DLD1 (cell line): ENCODE measurements around the gene TICRR.
"Not testable (repeated sequence)": the region's sequence is repeated elsewhere in the genome, so short reads cannot be mapped to it uniquely, and the experiment has no call there.

Experiments
- in situ Hi-C: cut with HindIII; loops from 2 replicates; pipeline ENCODE4 v1.10.0; 2017; ENCODE audit warnings: low sequenced_read_pairs

Gene TICRR

GRCh38 chr15:89566621-89567294 lies 8.5 kb upstream of the TICRR start:
- in situ Hi-C loops: no loop called here

GRCh38 chr15:89569090-89569745 lies 6.1 kb upstream of the TICRR start:
- in situ Hi-C loops: no loop called here

- in situ Hi-C loops: no loop called here
These were observed 567 bp downstream of the TICRR start for GRCh38 chr15:89575656-89576416.

- in situ Hi-C loops: no loop called here
These were observed 1.1 kb downstream of the TICRR start for GRCh38 chr15:89576417-89576773.

GRCh38 chr15:89577776-89578115 lies 2.5 kb downstream of the TICRR start:
- in situ Hi-C loops: no loop called here

GRCh38 chr15:89578146-89578545 lies 2.9 kb downstream of the TICRR start:
- in situ Hi-C loops: no loop called here

- in situ Hi-C loops: not testable (repeated sequence)
These were observed 5.5 kb downstream of the TICRR start for GRCh38 chr15:89580747-89581146.

- in situ Hi-C loops: no loop called here
These were observed 11.4 kb downstream of the TICRR start for GRCh38 chr15:89586651-89587050.

GRCh38 chr15:89587955-89588354 lies 12.7 kb downstream of the TICRR start:
- in situ Hi-C loops: no loop called here

GRCh38 chr15:89591834-89592233 lies 16.6 kb downstream of the TICRR start:
- in situ Hi-C loops: no loop called here

- in situ Hi-C loops: no loop called here
These were observed 17.7 kb downstream of the TICRR start for GRCh38 chr15:89593018-89593417.

- in situ Hi-C loops: no loop called here
These were observed 23.8 kb downstream of the TICRR start for GRCh38 chr15:89599021-89599420.

- in situ Hi-C loops: no loop called here
These were observed 36.0 kb downstream of the TICRR start for GRCh38 chr15:89611317-89611716.

- in situ Hi-C loops: no loop called here
These were observed 37.8 kb downstream of the TICRR start for GRCh38 chr15:89613031-89613430.

GRCh38 chr15:89614164-89614563 lies 38.9 kb downstream of the TICRR start:
- in situ Hi-C loops: no loop called here

- in situ Hi-C loops: no loop called here
These were observed 39.9 kb downstream of the TICRR start for GRCh38 chr15:89615135-89615534.

- in situ Hi-C loops: no loop called here
These were observed 41.0 kb downstream of the TICRR start for GRCh38 chr15:89616228-89616627.

- in situ Hi-C loops: no loop called here
These were observed 46.3 kb downstream of the TICRR start for GRCh38 chr15:89621547-89621946.

GRCh38 chr15:89623165-89623564 lies 47.9 kb downstream of the TICRR start:
- in situ Hi-C loops: no loop called here

GRCh38 chr15:89625716-89626115 lies 50.4 kb downstream of the TICRR start:
- in situ Hi-C loops: no loop called here

GRCh38 chr15:89627256-89627970 lies 52.1 kb downstream of the TICRR start:
- in situ Hi-C loops: no loop called here

GRCh38 chr15:89628301-89628700 lies 53.0 kb downstream of the TICRR start:
- in situ Hi-C loops: no loop called here
